GM19023 (cell line): Measurements from ENCODE around the gene DNAJC27.
A peak's percentile ranks its signal among the peaks of the same experiment; 100 is the strongest.

ENCODE experiments used
- ATAC-seq: cut with Tn5 transposase; IDR thresholded peaks from one replicate; pipeline ENCODE4 v1.9.1; 2021; ENCODE audit warnings: mild to moderate bottlenecking, moderate library complexity; ENCODE audit not compliant: unreplicated experiment

DNAJC27 gene

GRCh38 chr2:24926602-24927252 is 45.0 kb downstream of the DNAJC27 start:
- ATAC-seq, result no peak

DNA sequence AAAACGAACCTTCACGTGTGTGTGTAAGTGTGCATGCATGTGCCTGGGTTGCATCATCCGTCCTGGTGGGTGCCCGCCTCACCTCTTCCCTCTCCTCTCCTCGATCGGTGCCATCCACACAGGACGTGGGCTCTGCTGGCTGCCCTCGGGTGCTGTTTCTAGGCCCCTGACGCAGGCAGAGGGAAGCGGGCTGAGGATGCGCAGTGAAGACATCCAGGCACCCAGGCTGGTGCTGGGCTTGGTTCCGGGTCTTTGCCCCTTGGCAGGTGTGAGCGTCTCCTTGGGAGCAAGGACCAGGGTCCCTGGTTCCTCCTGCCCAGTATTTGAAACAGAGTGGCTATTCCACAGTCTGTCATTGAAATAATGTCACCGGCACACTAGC is 45.5 kb downstream of the DNAJC27 start:
- ATAC-seq, result no peak

GRCh38 chr2:24925815-24926214 is 45.9 kb downstream of the DNAJC27 start:
- no peak for ATAC-seq

DNA sequence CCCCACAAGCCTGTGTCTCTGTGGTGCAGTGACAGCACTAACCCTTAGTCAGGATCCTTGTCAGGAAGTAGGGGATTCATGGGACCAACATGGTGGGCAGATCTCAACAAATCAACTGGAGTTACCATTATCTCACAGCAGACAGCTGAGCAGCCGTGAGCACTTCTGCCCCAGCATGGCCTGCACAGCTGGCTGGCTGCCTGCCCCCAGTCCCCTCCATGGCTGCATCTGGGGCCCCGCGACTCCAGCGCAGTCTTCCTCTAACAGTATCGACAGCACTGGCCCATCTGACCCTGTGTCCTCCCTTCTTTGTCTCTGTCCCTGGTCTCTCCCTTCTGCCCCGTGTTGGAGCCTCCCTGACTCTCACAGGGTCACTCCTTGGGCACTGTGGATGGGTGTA is 47.0 kb downstream of the DNAJC27 start:
- no peak for ATAC-seq

GRCh38 chr2:24924266-24924665 is 47.5 kb downstream of the DNAJC27 start:
- ATAC-seq, result no peak

GRCh38 chr2:24923106-24923505 is 48.6 kb downstream of the DNAJC27 start:
- no peak for ATAC-seq

- ATAC-seq, result no peak
Observed at GRCh38 chr2:24922556-24922955, 49.2 kb downstream of the DNAJC27 start.

GRCh38 chr2:24920809-24921441 is 50.8 kb downstream of the DNAJC27 start:
- no peak for ATAC-seq

DNA sequence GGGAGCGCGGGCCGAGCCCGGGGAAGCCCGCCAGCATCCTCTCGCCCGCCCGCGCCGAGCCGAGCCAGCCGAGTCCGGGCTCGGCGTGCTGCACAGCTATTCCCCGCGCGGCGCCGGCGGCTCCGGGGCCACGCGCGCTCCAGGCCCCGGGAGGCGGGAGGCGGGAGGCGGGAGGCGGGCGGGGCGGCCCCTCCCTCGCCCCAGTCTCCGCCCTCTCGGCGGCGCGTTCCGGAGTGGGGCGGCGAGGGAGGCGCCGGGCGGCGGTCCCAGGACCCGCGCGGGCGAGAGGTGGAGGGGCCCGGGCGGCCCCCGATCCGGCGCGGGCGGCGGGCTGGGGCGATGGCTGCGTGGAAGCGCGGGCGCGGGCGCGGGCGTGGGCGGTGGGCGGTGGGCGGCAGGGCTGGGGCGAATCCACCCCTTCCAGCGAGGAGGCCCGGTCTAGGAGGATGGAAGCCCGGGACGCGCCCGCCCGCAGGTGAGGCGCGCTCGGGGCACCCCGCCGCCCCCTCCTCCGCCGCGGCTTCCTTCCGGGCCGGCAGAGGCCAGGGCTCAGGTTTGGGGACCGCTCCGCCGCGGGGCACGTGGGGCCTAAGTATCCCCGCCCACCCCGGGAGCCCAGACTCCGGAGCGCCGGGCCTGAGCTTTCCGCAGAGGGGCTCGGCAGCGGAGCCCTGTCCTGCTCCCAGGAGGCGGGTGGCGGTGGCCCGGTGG is 51.5 kb downstream of the DNAJC27 start, which contains the start of gene ADCY3:
TSS of gene ADCY3 (minus strand) at position 140 of the 711 bp plus-strand sequence. CDS start 1,250 bp downstream, outside the sequence.
- ATAC-seq, result peak; percentile 62

DNA sequence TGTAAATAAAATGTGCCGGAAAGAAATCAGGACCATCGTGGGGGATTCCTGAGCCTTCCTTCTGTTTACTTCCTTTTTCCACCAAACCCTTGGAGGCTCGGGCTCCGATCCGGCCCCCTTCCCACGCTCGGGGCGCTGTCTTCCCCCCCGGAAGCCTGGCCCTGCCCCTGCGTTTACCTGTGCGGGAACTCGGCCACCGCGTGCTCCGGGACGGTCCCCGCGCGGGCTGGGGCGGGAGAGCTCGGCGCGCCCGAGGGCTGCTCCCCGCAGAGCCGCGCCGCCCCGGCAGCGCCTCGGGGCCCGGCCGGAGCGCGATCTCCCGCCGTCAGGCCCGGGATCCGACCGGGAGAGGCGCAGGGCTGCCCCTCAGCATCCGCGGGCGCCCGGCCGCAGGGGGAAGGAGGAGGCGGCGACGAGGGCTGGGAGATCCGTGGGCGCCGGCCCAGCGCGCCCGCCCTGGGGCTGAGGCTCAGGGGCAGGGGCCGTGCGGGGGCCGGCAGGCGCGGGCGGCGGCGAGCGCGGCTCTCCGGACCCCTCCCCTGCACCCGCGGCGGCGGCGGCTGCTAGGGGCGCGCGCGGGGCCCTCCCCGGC is 52.2 kb downstream of the DNAJC27 start:
- ATAC-seq, result peak; percentile 25

- ATAC-seq, result no peak
Observed at GRCh38 chr2:24919037-24919505, 52.7 kb downstream of the DNAJC27 start.

GRCh38 chr2:24918326-24919036 is 53.3 kb downstream of the DNAJC27 start:
- ATAC-seq, result no peak

DNA sequence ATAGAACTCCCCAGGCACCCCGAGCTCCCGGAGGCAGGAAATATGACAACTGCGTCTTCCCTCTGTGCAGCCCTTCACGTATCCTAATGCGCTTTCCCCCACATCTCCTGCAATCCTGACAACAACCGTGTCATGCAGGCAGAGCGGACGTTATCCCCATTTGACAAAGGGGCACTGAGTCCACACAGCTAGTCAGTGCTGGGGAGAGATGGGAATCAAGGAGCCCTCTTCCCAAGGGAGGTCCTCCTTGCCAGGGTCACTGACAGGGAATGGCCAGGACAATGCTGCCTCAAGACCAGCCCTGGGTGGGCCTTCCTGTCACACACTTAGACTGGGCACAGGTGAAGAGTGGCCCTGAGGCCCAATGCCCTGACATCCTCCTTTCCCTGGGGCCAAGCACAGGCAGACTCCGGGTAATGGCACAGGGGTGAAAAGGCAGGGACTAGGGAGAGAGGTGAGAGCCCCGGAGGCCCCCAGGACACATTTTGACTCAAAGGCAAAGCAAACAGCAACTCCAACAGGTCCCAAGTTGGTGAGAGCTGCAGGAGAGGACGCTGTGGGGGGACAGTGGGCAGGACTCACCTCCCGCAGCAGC is 53.9 kb downstream of the DNAJC27 start:
- ATAC-seq, result no peak

DNA sequence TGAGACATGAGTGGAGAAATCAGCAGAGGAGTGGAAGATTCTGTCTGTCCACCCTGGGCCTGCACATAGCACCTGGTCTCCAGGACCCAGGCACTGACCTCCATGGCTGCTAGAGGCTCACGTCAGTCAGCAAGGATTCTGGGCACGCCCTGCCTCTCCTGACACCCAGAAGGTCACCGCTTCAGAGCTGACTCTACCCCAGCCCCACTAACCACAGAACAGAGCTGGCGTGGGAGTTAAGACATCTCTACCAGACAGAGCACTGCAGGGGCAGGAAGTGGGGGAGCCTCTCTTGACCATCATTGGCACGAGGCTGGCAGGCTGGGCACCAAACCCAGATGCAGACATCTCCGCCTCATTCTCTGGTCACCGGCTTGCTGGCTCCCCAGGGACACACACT is 54.7 kb downstream of the DNAJC27 start:
- ATAC-seq, result no peak

DNA sequence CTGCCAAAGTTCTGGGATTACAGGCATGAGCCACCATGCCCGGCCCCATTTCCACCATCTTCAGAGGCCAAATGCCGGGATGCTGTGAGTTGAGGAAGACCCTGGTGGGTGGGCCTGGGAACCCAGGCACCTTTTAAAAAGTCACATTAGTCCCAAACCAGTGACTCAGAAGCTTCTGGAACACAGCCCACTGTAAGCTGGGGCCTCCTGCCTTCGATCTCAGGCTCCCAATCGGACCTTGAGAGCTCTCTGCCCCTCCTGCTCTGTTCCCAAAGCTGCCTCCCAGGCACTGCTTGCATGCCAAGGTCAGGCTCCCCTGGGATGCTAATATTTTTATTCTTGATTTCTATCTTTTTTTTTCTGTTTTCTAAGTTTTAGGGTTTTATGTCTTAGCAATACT is 56.0 kb downstream of the DNAJC27 start:
- no peak for ATAC-seq

GRCh38 chr2:24915175-24915574 is 56.6 kb downstream of the DNAJC27 start:
- no peak for ATAC-seq

DNA sequence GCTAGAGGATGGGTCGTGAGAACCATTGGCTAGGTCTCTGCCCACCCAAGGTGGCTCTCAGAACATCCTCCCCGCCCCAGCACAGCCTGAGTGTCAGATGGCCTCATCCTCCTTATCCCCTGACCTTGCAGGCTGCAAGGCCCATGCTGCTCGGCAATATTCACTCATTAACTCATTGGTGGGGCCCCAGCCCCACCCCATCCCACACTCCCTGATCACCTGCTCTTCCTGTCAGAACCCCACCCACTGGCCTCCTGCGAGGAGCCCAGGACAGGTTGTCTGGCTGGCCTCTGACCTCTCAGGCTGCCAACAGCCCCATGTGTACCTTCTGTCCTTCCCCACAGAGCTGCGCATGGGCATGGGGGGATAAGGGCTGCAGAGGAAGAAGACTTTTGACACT is 57.0 kb downstream of the DNAJC27 start:
- ATAC-seq, result no peak

DNA sequence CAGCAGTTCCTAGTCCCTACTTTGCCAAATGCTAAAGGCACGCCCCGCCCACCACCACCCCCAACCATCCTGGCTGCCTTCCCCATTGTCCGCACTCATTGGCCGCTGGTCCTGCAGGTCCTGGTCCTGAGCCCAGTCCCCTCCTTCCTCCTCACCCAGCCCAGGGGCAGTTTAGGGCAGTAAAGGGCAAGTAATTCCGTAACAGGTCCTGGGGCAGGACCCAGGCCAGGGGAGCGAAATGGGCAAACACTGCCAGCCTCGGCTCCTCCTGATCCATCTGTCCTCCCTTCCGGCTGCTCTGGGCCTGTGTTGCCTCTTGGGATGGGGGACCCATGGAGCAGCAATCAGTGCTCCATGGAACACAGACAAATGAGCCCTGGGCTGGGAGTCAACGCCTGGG is 57.8 kb downstream of the DNAJC27 start:
- ATAC-seq, result no peak

- ATAC-seq, result no peak
Observed at GRCh38 chr2:24912986-24913385, 58.8 kb downstream of the DNAJC27 start.

GRCh38 chr2:24912523-24912922 is 59.2 kb downstream of the DNAJC27 start:
- no peak for ATAC-seq

GRCh38 chr2:24910245-24910644 is 61.5 kb downstream of the DNAJC27 start:
- no peak for ATAC-seq
